LNCaP clone FGC (cell line): Measurements from ENCODE around the gene NTN1.

Experiments
- DNase-seq: peaks from one replicate; pipeline ENCODE4 v3.0.0-alpha.2; 2011; ENCODE audit warnings: low read depth
- H3K4me3 ChIP-seq: 2 replicates; pipeline ENCODE4 v1.5.1; 2011; ENCODE audit warnings: mild to moderate bottlenecking, low read depth, low read length, control low read depth
- TF ChIP-seq, protein P1 (sequence below): IDR thresholded peaks from 2 replicates; pipeline ENCODE4 v1.5.1; 2012; ENCODE audit warnings: mild to moderate bottlenecking; ENCODE audit not compliant: control insufficient read depth, insufficient read depth; ENCODE audit errors: extremely low read depth

Gene NTN1

DNA sequence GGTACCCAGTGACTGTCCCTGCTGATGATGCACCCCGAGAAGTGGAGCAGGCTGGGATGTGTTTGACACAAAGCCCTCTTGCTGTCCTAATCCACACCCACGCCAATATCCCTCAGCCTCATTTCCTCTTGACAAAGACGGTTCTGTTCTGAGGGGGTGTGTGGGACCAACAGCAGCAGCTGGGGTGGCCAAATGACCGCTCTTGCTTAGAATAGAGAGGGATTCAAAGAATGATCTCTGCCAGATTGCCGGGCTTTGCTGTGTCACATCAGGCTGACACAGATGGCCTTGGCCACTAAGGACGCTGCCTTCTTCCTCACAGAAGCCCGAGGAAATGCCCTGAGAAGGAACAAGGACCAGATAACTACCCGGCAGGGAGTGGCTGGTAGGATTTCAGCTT, 250.7 kb downstream of the NTN1 start:
- DNase-seq: no peak

DNA sequence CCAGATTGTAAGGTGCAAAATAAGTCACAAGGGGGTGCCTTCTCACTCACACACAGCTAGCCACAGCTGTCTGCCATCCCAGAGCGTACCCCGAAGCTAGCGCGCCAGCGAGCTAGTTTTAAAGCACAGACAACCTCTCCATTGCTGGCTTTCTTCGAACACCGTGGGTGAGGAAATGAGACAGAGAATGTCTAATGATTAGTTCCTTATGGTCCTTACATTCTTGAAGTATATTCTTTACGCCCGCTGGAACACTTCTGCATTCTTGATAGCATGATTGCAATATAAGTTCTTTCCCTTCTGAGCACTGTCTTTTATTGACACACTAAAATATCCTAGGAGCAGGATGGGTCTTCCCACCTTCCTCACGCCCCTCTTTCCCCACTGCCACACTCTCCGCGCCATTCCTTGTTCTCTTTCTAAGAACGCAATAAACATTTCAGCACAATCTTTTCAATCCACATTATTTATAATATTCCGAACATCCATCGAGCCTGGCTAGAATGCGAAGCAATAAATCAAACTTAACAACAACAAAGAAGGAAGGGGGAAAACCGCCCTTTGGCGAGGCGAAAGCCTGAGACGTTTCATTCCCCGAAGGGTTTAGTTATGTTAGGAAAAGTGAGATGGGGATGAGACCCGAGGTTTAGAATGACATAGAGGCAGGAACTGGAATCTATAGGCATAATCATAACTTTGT, 251.3 kb downstream of the NTN1 start:
- no peak overlapping the region for H3K4me3 ChIP-seq

More for the DNA sequence above, 250.7 kb downstream of the NTN1 start:
- no peak overlapping the region for H3K4me3 ChIP-seq
- TF ChIP-seq, protein P1, sequence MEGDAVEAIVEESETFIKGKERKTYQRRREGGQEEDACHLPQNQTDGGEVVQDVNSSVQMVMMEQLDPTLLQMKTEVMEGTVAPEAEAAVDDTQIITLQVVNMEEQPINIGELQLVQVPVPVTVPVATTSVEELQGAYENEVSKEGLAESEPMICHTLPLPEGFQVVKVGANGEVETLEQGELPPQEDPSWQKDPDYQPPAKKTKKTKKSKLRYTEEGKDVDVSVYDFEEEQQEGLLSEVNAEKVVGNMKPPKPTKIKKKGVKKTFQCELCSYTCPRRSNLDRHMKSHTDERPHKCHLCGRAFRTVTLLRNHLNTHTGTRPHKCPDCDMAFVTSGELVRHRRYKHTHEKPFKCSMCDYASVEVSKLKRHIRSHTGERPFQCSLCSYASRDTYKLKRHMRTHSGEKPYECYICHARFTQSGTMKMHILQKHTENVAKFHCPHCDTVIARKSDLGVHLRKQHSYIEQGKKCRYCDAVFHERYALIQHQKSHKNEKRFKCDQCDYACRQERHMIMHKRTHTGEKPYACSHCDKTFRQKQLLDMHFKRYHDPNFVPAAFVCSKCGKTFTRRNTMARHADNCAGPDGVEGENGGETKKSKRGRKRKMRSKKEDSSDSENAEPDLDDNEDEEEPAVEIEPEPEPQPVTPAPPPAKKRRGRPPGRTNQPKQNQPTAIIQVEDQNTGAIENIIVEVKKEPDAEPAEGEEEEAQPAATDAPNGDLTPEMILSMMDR: no peak

GRCh38 chr17:9273428-9274391, 252.4 kb downstream of the NTN1 start:
- DNase-seq: no peak
- H3K4me3 ChIP-seq: no peak overlapping the region
- TF ChIP-seq, protein P1: no peak

More for the DNA sequence above, 251.3 kb downstream of the NTN1 start:
- no peak for DNase-seq
- TF ChIP-seq, protein P1: no peak

- H3K4me3 ChIP-seq: no peak overlapping the region
- DNase-seq: no peak
- TF ChIP-seq, protein P1: no peak
Measured at GRCh38 chr17:9274973-9275372, 253.7 kb downstream of the NTN1 start.

DNA sequence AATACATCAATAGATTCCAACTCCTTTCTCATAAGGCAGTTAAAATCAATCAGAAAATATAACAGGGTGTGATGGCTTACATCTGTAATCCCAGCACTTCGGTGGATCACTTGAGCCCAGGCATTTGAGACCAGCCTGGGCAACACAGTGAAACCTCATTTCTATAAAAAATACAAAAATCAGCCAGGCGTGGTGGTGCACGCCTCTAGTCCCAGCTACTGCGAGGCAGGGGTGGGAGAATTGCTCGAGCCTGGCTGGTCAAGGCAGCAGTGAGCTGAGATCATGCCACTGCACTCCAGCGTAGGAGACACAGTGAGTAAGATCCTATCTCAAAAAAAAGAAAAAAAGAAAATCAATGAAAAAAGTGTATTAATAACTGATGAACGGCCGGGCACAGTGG, 258.6 kb downstream of the NTN1 start:
- no peak overlapping the region for H3K4me3 ChIP-seq
- TF ChIP-seq, protein P1: no peak
- no peak for DNase-seq

DNA sequence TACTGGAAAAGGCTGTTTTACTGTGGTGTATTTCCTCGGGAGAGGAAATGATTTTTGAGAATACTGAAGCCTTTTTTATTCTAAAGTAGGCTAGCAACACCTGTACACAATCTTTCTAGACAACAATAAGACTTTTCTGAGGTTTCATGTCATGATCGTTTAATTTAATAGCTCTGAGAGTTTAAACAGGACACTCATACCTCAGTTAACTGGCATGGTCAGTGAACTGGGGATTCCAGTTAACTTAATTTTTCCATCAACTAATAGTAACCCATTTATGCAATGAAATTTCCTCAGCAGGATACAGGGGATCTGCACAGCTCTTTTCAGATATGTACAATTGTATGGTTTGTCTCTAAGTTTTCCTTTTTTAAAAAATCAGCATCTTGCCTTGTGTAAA, 262.6 kb downstream of the NTN1 start:
- TF ChIP-seq, protein P1: no peak
- DNase-seq: no peak
- no peak overlapping the region for H3K4me3 ChIP-seq
